ENCODE measurements around the gene EFCAB6.

DNA sequence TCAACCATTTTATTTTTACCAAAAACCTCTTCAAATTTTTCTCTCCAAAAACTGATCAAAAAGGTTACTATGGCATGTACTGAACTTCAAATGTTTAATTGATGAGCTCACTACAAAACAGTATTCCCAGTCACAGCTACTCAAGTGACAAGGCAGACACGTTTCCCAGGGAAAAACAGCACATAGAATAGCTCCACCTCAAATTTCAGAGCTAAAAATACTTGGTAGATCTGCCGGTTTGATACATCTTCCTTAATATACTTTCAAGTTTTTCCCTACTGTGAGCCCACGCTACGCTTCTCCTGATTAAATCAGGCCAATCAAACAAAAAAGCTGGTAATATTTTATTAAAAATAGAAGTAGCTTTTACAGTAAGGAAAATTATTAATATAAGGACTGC, 100.4 kb downstream of the EFCAB6 start:
- TF ChIP-seq, protein P1, sequence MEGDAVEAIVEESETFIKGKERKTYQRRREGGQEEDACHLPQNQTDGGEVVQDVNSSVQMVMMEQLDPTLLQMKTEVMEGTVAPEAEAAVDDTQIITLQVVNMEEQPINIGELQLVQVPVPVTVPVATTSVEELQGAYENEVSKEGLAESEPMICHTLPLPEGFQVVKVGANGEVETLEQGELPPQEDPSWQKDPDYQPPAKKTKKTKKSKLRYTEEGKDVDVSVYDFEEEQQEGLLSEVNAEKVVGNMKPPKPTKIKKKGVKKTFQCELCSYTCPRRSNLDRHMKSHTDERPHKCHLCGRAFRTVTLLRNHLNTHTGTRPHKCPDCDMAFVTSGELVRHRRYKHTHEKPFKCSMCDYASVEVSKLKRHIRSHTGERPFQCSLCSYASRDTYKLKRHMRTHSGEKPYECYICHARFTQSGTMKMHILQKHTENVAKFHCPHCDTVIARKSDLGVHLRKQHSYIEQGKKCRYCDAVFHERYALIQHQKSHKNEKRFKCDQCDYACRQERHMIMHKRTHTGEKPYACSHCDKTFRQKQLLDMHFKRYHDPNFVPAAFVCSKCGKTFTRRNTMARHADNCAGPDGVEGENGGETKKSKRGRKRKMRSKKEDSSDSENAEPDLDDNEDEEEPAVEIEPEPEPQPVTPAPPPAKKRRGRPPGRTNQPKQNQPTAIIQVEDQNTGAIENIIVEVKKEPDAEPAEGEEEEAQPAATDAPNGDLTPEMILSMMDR (IDR thresholded peaks at IDR 0.05) = no peak
- TF ChIP-seq POLR2AphosphoS5 (IDR thresholded peaks at IDR 0.05) = no peak
- no peak for TF ChIP-seq POLR2A (IDR thresholded peaks at IDR 0.05; ENCODE audit: low read depth)
